HEK293 (cell line): ENCODE data around the gene TBC1D14.

ENCODE experiments used
- HOXA7 ChIP-seq: sonication (generic); formaldehyde crosslinking; IDR thresholded peaks from 2 replicates; pipeline ENCODE4 v1.8.1; 2022; ENCODE audit warnings: missing genetic modification reagents, borderline replicate concordance
- SETDB1 ChIP-seq: IDR thresholded peaks from one replicate; pipeline ENCODE4 v1.6.1; 2017; ENCODE audit warnings: mild to moderate bottlenecking, low read length, moderate library complexity, mixed read lengths; ENCODE audit not compliant: insufficient read length
- TCF7L2 ChIP-seq: IDR thresholded peaks from 2 replicates; pipeline ENCODE4 v1.6.1; 2011; ENCODE audit warnings: low read depth, mild to moderate bottlenecking, inconsistent platforms, low read length, moderate library complexity, borderline replicate concordance
- ZBTB7A ChIP-seq: fragments of 450-650 bp; formaldehyde crosslinking; IDR thresholded peaks from 2 replicates; pipeline ENCODE4 v1.5.1; 2016; ENCODE audit warnings: low read depth, missing biosample characterization, missing genetic modification characterization
- ZNF175 ChIP-seq: fragments of 450-650 bp; formaldehyde crosslinking; IDR thresholded peaks from 2 replicates; pipeline ENCODE4 v1.5.1; 2016; ENCODE audit warnings: missing biosample characterization, missing genetic modification characterization
- ZNF202 ChIP-seq: fragments of 450-650 bp; formaldehyde crosslinking; IDR thresholded peaks from 2 replicates; pipeline ENCODE4 v1.5.1; 2016; ENCODE audit warnings: missing biosample characterization, missing genetic modification characterization, borderline replicate concordance
- ZNF23 ChIP-seq: fragments of 450-650 bp; formaldehyde crosslinking; IDR thresholded peaks from 2 replicates; pipeline ENCODE4 v1.5.1; 2016; ENCODE audit warnings: missing biosample characterization, missing genetic modification characterization, borderline replicate concordance
- ZNF830 ChIP-seq: fragments of 450-650 bp; IDR thresholded peaks from 2 replicates; pipeline ENCODE4 v1.5.0; 2018; ENCODE audit warnings: missing biosample characterization, missing genetic modification characterization, low read depth, mild to moderate bottlenecking, moderate library complexity
- TF ChIP-seq, protein P1 (sequence below): fragments of 450-650 bp; formaldehyde crosslinking; IDR thresholded peaks from 2 replicates; pipeline ENCODE4 v1.5.1; 2016; ENCODE audit warnings: missing biosample characterization, missing genetic modification characterization
- TF ChIP-seq, protein P2 (sequence below): fragments of 450-650 bp; formaldehyde crosslinking; IDR thresholded peaks from 2 replicates; pipeline ENCODE4 v1.5.1; 2016; ENCODE audit warnings: missing biosample characterization, missing genetic modification characterization, low read depth
- TF ChIP-seq, protein P3 (sequence below): fragments of 450-650 bp; formaldehyde crosslinking; IDR thresholded peaks from 2 replicates; pipeline ENCODE4 v1.5.1; 2016; ENCODE audit warnings: missing biosample characterization, missing genetic modification characterization
- TF ChIP-seq, protein P4 (sequence below): fragments of 450-650 bp; formaldehyde crosslinking; IDR thresholded peaks from 2 replicates; pipeline ENCODE4 v1.5.1; 2017; ENCODE audit warnings: missing biosample characterization, missing genetic modification characterization

DNA sequence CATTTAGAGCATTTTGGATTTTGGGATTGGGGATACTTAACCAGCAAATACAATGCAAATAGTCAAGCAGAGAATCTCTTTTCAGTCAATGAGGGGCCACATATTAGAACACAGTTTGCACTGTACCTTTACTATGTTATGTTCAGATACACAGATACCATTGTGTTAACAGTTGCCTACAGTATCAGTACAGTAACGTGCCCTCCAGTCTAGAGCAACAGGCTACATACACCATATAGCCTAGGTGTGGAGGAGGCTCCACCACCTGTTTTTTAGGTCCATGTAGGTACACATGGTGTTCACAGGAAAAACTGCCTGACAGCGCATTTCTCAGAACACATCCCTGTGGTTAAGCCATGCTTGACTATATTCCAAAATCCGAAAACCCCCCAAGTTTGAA, 149.2 kb downstream of the TBC1D14 start:
- TF ChIP-seq, protein P1, sequence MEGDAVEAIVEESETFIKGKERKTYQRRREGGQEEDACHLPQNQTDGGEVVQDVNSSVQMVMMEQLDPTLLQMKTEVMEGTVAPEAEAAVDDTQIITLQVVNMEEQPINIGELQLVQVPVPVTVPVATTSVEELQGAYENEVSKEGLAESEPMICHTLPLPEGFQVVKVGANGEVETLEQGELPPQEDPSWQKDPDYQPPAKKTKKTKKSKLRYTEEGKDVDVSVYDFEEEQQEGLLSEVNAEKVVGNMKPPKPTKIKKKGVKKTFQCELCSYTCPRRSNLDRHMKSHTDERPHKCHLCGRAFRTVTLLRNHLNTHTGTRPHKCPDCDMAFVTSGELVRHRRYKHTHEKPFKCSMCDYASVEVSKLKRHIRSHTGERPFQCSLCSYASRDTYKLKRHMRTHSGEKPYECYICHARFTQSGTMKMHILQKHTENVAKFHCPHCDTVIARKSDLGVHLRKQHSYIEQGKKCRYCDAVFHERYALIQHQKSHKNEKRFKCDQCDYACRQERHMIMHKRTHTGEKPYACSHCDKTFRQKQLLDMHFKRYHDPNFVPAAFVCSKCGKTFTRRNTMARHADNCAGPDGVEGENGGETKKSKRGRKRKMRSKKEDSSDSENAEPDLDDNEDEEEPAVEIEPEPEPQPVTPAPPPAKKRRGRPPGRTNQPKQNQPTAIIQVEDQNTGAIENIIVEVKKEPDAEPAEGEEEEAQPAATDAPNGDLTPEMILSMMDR, result no peak
- no peak for TF ChIP-seq HOXA7 (CRISPR knock-in tag)
- TF ChIP-seq, protein P2, sequence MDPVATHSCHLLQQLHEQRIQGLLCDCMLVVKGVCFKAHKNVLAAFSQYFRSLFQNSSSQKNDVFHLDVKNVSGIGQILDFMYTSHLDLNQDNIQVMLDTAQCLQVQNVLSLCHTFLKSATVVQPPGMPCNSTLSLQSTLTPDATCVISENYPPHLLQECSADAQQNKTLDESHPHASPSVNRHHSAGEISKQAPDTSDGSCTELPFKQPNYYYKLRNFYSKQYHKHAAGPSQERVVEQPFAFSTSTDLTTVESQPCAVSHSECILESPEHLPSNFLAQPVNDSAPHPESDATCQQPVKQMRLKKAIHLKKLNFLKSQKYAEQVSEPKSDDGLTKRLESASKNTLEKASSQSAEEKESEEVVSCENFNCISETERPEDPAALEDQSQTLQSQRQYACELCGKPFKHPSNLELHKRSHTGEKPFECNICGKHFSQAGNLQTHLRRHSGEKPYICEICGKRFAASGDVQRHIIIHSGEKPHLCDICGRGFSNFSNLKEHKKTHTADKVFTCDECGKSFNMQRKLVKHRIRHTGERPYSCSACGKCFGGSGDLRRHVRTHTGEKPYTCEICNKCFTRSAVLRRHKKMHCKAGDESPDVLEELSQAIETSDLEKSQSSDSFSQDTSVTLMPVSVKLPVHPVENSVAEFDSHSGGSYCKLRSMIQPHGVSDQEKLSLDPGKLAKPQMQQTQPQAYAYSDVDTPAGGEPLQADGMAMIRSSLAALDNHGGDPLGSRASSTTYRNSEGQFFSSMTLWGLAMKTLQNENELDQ (tag by site-specific recombination), result no peak
- no peak for TF ChIP-seq SETDB1
- no peak for TF ChIP-seq TCF7L2
- no peak for TF ChIP-seq ZNF175
- no peak for TF ChIP-seq ZNF202
- TF ChIP-seq, protein P3, sequence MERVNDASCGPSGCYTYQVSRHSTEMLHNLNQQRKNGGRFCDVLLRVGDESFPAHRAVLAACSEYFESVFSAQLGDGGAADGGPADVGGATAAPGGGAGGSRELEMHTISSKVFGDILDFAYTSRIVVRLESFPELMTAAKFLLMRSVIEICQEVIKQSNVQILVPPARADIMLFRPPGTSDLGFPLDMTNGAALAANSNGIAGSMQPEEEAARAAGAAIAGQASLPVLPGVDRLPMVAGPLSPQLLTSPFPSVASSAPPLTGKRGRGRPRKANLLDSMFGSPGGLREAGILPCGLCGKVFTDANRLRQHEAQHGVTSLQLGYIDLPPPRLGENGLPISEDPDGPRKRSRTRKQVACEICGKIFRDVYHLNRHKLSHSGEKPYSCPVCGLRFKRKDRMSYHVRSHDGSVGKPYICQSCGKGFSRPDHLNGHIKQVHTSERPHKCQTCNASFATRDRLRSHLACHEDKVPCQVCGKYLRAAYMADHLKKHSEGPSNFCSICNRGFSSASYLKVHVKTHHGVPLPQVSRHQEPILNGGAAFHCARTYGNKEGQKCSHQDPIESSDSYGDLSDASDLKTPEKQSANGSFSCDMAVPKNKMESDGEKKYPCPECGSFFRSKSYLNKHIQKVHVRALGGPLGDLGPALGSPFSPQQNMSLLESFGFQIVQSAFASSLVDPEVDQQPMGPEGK (tag by site-specific recombination), result no peak
- no peak for TF ChIP-seq ZNF23 (tag by site-specific recombination)
- TF ChIP-seq ZBTB7A, result no peak
- TF ChIP-seq ZNF830 (tag by site-specific recombination), result no peak
- TF ChIP-seq, protein P4, sequence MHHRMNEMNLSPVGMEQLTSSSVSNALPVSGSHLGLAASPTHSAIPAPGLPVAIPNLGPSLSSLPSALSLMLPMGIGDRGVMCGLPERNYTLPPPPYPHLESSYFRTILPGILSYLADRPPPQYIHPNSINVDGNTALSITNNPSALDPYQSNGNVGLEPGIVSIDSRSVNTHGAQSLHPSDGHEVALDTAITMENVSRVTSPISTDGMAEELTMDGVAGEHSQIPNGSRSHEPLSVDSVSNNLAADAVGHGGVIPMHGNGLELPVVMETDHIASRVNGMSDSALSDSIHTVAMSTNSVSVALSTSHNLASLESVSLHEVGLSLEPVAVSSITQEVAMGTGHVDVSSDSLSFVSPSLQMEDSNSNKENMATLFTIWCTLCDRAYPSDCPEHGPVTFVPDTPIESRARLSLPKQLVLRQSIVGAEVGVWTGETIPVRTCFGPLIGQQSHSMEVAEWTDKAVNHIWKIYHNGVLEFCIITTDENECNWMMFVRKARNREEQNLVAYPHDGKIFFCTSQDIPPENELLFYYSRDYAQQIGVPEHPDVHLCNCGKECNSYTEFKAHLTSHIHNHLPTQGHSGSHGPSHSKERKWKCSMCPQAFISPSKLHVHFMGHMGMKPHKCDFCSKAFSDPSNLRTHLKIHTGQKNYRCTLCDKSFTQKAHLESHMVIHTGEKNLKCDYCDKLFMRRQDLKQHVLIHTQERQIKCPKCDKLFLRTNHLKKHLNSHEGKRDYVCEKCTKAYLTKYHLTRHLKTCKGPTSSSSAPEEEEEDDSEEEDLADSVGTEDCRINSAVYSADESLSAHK (tag by site-specific recombination), result no peak
